Skeletal muscle tissue (tissue), 4 donors: ENCODE results near the gene ERVK3-1. TPM values are rescaled to one million over a fixed set of nuclear protein-coding genes. Genes with fewer than 3 reads are reported as not detected.
A peak's percentile ranks its signal among the peaks of the same experiment; 100 is the strongest.
"Not testable (repeated sequence)": the region's sequence is repeated elsewhere in the genome, so short reads cannot be mapped to it uniquely, and the experiment has no call there.

Experiments used
- H3K27ac ChIP-seq: one replicate; pipeline ENCODE4 v1.7.0; 2013; ENCODE audit warnings: mild to moderate bottlenecking, low read depth, low read length, inconsistent platforms
- H3K27me3 ChIP-seq, 3 donors: one replicate each; pipeline ENCODE4 v1.7.0; 2013; ENCODE audit warnings: low read length in 3 of 3; ENCODE audit not compliant: control insufficient read depth in 3 of 3, insufficient read depth in 3 of 3
- H3K36me3 ChIP-seq, 3 donors: one replicate each; pipeline ENCODE4 v1.7.0; 2013; ENCODE audit warnings: low read length in 3 of 3; ENCODE audit not compliant: control insufficient read depth in 3 of 3, insufficient read depth in 3 of 3
- H3K4me1 ChIP-seq, 3 donors: one replicate each; pipeline ENCODE4 v1.7.0; 2013; ENCODE audit warnings: low read length in 3 of 3, mild to moderate bottlenecking in 3 of 3; ENCODE audit not compliant: control insufficient read depth in 3 of 3, insufficient read depth in 3 of 3
- H3K4me3 ChIP-seq, 3 donors: one replicate each; pipeline ENCODE4 v1.7.0; 2013; ENCODE audit warnings: low read length in 3 of 3
- H3K9ac ChIP-seq, 3 donors: one replicate each; pipeline ENCODE4 v1.7.0; 2013; ENCODE audit warnings: low read length in 3 of 3, mild to moderate bottlenecking in 3 of 3, moderate library complexity in 2 of 3, low read depth in 1 of 3
- H3K9me3 ChIP-seq, 3 donors: one replicate each; pipeline ENCODE4 v1.7.0; 2013; ENCODE audit warnings: low read length in 3 of 3; ENCODE audit not compliant: control insufficient read depth in 3 of 3
- total RNA-seq: library from RNA; depleted of rRNA; stranded (reverse); fragments of >200 nt; gene quantifications from one replicate; pipeline ENCODE4 v1.2.3, GENCODE V29; 2014
- donor health status: Osteomylitis.

ERVK3-1 gene
- total RNA-seq, 1 donor from 2014 or later: 14.1 TPM

GRCh38 chr19:58336216-58336615 lies 31.0 kb downstream of the ERVK3-1 start:
- no peak overlapping the region for H3K4me3 ChIP-seq
- H3K27me3 ChIP-seq: no peaks in the 10 kb centered on the region
- H3K27ac ChIP-seq: no peak overlapping the region
- no peaks in the 10 kb centered on the region for H3K4me1 ChIP-seq
- peaks cover 0 to 3% (median 2%) of the 10 kb centered on the region in 3 donors for H3K9me3 ChIP-seq
- peaks cover 46 to 59% (median 49%) of the 10 kb centered on the region in 3 donors for H3K36me3 ChIP-seq
- H3K9ac ChIP-seq: no peak overlapping the region

- peaks cover 0 to 3% (median 2%) of the 10 kb centered on the region in 3 donors for H3K9me3 ChIP-seq
- H3K4me3 ChIP-seq: no peak overlapping the region
- no peak overlapping the region for H3K9ac ChIP-seq
- no peaks in the 10 kb centered on the region for H3K27me3 ChIP-seq
- H3K27ac ChIP-seq: no peak overlapping the region
- H3K4me1 ChIP-seq: no peaks in the 10 kb centered on the region
- H3K36me3 ChIP-seq: peaks cover 47 to 60% (median 49%) of the 10 kb centered on the region in 3 donors
These were observed 31.6 kb downstream of the ERVK3-1 start for GRCh38 chr19:58336820-58337219.

GRCh38 chr19:58338336-58338735 lies 33.2 kb downstream of the ERVK3-1 start:
- Histone ChIP-seq H3K9ac (no peak overlapping the region), H3K27ac (no peak overlapping the region), H3K4me1 (no peaks in the 10 kb centered on the region), H3K4me3 (no peak overlapping the region), H3K36me3 (peaks cover 47 to 60% (median 49%) of the 10 kb centered on the region in 3 donors), H3K27me3 (no peaks in the 10 kb centered on the region), H3K9me3 (peaks cover 0 to 3% (median 2%) of the 10 kb centered on the region in 3 donors)

- Histone ChIP-seq H3K27me3 (no peaks in the 10 kb centered on the region), H3K36me3 (peaks cover 47 to 60% (median 49%) of the 10 kb centered on the region in 3 donors), H3K27ac (no peak overlapping the region), H3K9ac (no peak overlapping the region), H3K4me1 (no peaks in the 10 kb centered on the region), H3K4me3 (no peak overlapping the region), H3K9me3 (peaks cover 0 to 3% (median 2%) of the 10 kb centered on the region in 3 donors)
These were observed 33.8 kb downstream of the ERVK3-1 start for GRCh38 chr19:58338825-58339558.

- H3K9ac ChIP-seq: no peak overlapping the region
- no peak overlapping the region for H3K4me3 ChIP-seq
- H3K36me3 ChIP-seq: peaks cover 2 to 4% (median 3%) of the 10 kb centered on the region in 3 donors
- peaks cover 7 to 21% (median 9%) of the 10 kb centered on the region in 3 donors for H3K27me3 ChIP-seq
- H3K27ac ChIP-seq: no peak overlapping the region
- peaks cover 0 to 2% (median 2%) of the 10 kb centered on the region in 3 donors for H3K4me1 ChIP-seq
- H3K9me3 ChIP-seq: no peaks in the 10 kb centered on the region
These were observed 40.4 kb downstream of the ERVK3-1 start for GRCh38 chr19:58345558-58345957.

DNA sequence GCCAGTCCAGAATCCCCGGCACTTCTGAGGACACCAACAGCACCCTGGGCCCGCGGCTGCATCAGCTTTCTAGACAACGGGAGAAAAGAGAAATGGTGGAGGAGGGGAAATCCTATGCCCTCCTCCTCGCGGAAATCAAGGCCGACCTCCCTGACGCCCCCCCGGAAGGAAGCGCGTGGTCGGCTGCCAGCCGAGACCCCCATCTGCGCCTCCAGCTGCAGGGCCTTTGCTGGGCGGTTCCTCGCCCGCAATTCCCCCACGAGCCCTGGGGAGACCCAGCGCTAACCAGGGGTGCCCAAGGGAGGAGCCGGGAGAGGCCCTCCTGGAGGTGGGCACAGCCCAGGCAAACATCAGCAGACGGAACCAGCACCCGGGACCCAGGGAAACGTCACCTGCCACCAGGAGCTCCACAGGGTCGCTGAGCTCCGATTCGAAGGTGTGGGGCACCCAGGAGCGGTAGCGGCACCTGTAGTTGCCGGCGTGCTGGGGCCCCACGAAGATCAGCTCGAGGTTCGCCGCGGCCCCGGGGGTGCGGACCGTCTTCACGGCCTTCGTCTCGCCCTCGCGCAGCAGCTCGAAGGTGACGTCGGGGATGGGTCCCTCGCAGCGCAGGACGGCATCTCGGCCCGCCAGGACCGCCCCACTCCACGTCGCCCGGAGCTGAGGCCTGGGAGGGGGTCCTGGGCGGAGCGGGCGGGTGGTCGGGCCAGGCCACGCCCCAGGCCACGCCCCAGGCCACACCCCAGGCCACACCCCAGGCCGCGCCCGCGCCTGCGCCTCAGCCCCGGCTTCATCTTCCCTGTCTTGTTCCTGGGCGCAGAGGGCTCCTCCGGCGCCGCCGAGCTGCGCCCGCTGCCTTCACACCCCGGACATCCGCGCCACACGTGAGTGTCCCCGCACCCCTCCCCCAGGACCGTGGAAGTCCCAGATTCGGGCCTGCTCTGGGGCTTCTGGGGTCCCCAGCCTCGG lies 42.1 kb downstream of the ERVK3-1 start:
- Histone ChIP-seq H3K27ac (no peak overlapping the region), H3K4me1 (peaks cover 0 to 2% (median 2%) of the 10 kb centered on the region in 3 donors), H3K9ac (peak overlapping the region; percentile 50 to 68 (median 54)), H3K4me3 (peak overlapping the region; percentile 56 to 65 (median 61)), H3K9me3 (no peaks in the 10 kb centered on the region), H3K27me3 (peaks cover 11 to 35% (median 14%) of the 10 kb centered on the region in 3 donors), H3K36me3 (no peaks in the 10 kb centered on the region)

DNA sequence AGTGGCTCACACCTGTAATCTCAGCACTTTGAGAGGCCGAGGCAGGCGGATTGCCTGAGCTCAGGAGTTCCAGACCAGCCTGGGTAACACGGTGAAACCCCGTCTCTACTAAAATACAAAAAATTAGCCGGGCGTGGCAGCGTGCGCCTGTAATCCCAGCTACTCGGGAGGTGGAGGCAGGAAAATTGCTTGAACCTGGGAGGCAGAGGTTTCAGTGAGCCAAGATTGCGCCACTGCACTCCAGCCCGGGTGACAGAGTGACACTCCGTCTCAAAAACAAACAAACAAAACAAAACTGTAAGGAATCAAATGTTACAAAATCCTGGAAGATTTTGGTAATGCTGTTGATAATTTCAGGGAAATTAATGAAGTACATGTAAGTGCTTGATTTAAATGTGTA lies 42.9 kb downstream of the ERVK3-1 start:
- Histone ChIP-seq H3K4me3 (peak overlapping the region; percentile 56 to 65 (median 60)), H3K9ac (peak overlapping the region in 1 of 3 donors; percentile 54), H3K27me3 (peaks cover 15 to 43% (median 22%) of the 10 kb centered on the region in 3 donors)
- H3K36me3 ChIP-seq, H3K9me3 ChIP-seq, H3K27ac ChIP-seq, H3K4me1 ChIP-seq: not testable (repeated sequence)

GRCh38 chr19:58349590-58349989 lies 44.4 kb downstream of the ERVK3-1 start:
- peaks cover 17 to 55% (median 32%) of the 10 kb centered on the region in 3 donors for H3K27me3 ChIP-seq
- no peak overlapping the region for H3K4me3 ChIP-seq
- H3K4me1 ChIP-seq: peaks cover 0 to 2% (median 2%) of the 10 kb centered on the region in 3 donors
- no peaks in the 10 kb centered on the region for H3K36me3 ChIP-seq
- H3K27ac ChIP-seq: no peak overlapping the region
- H3K9ac ChIP-seq: no peak overlapping the region
- no peaks in the 10 kb centered on the region for H3K9me3 ChIP-seq

- Histone ChIP-seq H3K9me3 (no peaks in the 10 kb centered on the region), H3K9ac (no peak overlapping the region), H3K4me3 (no peak overlapping the region), H3K27me3 (peaks cover 17 to 61% (median 38%) of the 10 kb centered on the region in 3 donors), H3K36me3 (no peaks in the 10 kb centered on the region), H3K27ac (no peak overlapping the region), H3K4me1 (peaks cover 0 to 2% (median 2%) of the 10 kb centered on the region in 3 donors)
These were observed 45.1 kb downstream of the ERVK3-1 start for GRCh38 chr19:58350001-58350861.
